ENCODE measurements around the gene ANKRD50.

ANKRD50 gene

GRCh38 chr4:124685851-124686250 lies 26.7 kb downstream of the ANKRD50 start:
- DNase-seq (ENCODE audit: low read depth, low spot score): no peak
- in situ Hi-C loops (cut with HindIII; ENCODE audit: low sequenced_read_pairs): no loop called here
- H3K4me3 ChIP-seq (ENCODE audit: low read depth, low read length): no peak overlapping the region
- no peak for TF ChIP-seq CTCF (IDR thresholded peaks at IDR 0.05; ENCODE audit: low read depth, low read length)

GRCh38 chr4:124684301-124684700 lies 28.2 kb downstream of the ANKRD50 start:
- no peak for TF ChIP-seq CTCF (IDR thresholded peaks at IDR 0.05; ENCODE audit: low read depth, low read length)
- H3K4me3 ChIP-seq (ENCODE audit: low read depth, low read length): no peak overlapping the region
- in situ Hi-C loops (cut with HindIII; ENCODE audit: low sequenced_read_pairs): no loop called here
- no peak for DNase-seq (ENCODE audit: low read depth, low spot score)

GRCh38 chr4:124682384-124682783 lies 30.1 kb downstream of the ANKRD50 start:
- DNase-seq (ENCODE audit: low read depth, low spot score): no peak
- H3K4me3 ChIP-seq (ENCODE audit: low read depth, low read length): no peak overlapping the region
- in situ Hi-C loops (cut with HindIII; ENCODE audit: low sequenced_read_pairs): no loop called here
- no peak for TF ChIP-seq CTCF (IDR thresholded peaks at IDR 0.05; ENCODE audit: low read depth, low read length)

GRCh38 chr4:124666496-124666895 lies 46.0 kb downstream of the ANKRD50 start:
- in situ Hi-C loops (cut with HindIII; ENCODE audit: low sequenced_read_pairs): no loop called here
- no peak for DNase-seq (ENCODE audit: low read depth, low spot score)
- TF ChIP-seq CTCF (IDR thresholded peaks at IDR 0.05; ENCODE audit: low read depth, low read length): no peak
- no peak overlapping the region for H3K4me3 ChIP-seq (ENCODE audit: low read depth, low read length)

GRCh38 chr4:124658795-124659194 lies 53.7 kb downstream of the ANKRD50 start:
- H3K4me3 ChIP-seq (ENCODE audit: low read depth, low read length): no peak overlapping the region
- TF ChIP-seq CTCF (IDR thresholded peaks at IDR 0.05; ENCODE audit: low read depth, low read length): no peak
- no peak for DNase-seq (ENCODE audit: low read depth, low spot score)
- in situ Hi-C loops (cut with HindIII; ENCODE audit: low sequenced_read_pairs): no loop called here

GRCh38 chr4:124650614-124651013 lies 61.9 kb downstream of the ANKRD50 start:
- no peak for TF ChIP-seq CTCF (IDR thresholded peaks at IDR 0.05; ENCODE audit: low read depth, low read length)
- no peak for DNase-seq (ENCODE audit: low read depth, low spot score)
- H3K4me3 ChIP-seq (ENCODE audit: low read depth, low read length): no peak overlapping the region
- in situ Hi-C loops (cut with HindIII; ENCODE audit: low sequenced_read_pairs): no loop called here

GRCh38 chr4:124647599-124647998 lies 64.9 kb downstream of the ANKRD50 start:
- in situ Hi-C loops (cut with HindIII; ENCODE audit: low sequenced_read_pairs): no loop called here
- TF ChIP-seq CTCF (IDR thresholded peaks at IDR 0.05; ENCODE audit: low read depth, low read length): no peak
- no peak overlapping the region for H3K4me3 ChIP-seq (ENCODE audit: low read depth, low read length)
- no peak for DNase-seq (ENCODE audit: low read depth, low spot score)
